ENCODE results near the gene GNAO1.

The GNAO1 gene

DNA sequence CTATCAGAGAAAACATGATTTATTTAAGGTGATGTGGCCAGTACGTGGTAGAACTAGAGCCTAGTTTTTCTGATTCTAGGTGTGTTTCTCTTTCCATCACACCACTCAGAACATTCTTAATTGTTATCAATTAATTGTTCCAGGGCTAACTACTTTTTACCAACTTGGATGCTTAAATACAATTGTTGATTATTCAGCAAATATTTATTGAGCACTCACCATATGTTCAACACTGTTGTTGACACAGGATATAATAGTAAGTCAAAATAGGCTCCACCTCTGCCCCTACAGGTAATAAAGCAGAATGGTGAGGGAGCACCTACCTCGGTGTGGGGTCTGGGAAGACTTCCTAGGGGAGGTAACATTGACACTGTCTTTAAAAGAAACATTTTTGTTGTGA lies 16.1 kb downstream of the GNAO1 start:
- Histone ChIP-seq H3K27me3 (replicated peaks; ENCODE audit: insufficient read depth, low read length) (no peaks in the 10 kb centered on the region), H3K4me3 (ENCODE audit: low read length) (no peak overlapping the region), H3K9ac (ENCODE audit: low read length) (no peak overlapping the region), H3K79me2 (ENCODE audit: low read length) (no peaks in the 10 kb centered on the region), H3K4me2 (ENCODE audit: low read depth, low read length) (no peak overlapping the region), H3K36me3 (replicated peaks; ENCODE audit: insufficient read depth, low read length) (no peaks in the 10 kb centered on the region), H3K9me2 (replicated peaks; ENCODE audit: insufficient read depth, low read length) (no peaks in the 10 kb centered on the region), H3K4me1 (ENCODE audit: low read length) (no peaks in the 10 kb centered on the region), H4K20me1 (ENCODE audit: insufficient read depth, low read length) (no peaks in the 10 kb centered on the region), H2AFZ (ENCODE audit: low read length) (no peak overlapping the region), H3K9me3 (replicated peaks; ENCODE audit: insufficient read depth, low read length) (no peaks in the 10 kb centered on the region), H3K27ac (ENCODE audit: low read length) (no peak overlapping the region), H3F3A (ENCODE audit: insufficient read depth, low read length) (no peaks in the 10 kb centered on the region)
- TF ChIP-seq EZH2 (optimal IDR thresholded peaks at IDR 0.05; ENCODE audit: low read depth, low read length) (no peak), EZH2phosphoT487 (IDR thresholded peaks at IDR 0.05; ENCODE audit: low read length) (no peak)
- TF ChIP-seq, protein P1, sequence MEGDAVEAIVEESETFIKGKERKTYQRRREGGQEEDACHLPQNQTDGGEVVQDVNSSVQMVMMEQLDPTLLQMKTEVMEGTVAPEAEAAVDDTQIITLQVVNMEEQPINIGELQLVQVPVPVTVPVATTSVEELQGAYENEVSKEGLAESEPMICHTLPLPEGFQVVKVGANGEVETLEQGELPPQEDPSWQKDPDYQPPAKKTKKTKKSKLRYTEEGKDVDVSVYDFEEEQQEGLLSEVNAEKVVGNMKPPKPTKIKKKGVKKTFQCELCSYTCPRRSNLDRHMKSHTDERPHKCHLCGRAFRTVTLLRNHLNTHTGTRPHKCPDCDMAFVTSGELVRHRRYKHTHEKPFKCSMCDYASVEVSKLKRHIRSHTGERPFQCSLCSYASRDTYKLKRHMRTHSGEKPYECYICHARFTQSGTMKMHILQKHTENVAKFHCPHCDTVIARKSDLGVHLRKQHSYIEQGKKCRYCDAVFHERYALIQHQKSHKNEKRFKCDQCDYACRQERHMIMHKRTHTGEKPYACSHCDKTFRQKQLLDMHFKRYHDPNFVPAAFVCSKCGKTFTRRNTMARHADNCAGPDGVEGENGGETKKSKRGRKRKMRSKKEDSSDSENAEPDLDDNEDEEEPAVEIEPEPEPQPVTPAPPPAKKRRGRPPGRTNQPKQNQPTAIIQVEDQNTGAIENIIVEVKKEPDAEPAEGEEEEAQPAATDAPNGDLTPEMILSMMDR (IDR thresholded peaks at IDR 0.05; ENCODE audit: low read length): no peak
- no peak for DNase-seq

DNA sequence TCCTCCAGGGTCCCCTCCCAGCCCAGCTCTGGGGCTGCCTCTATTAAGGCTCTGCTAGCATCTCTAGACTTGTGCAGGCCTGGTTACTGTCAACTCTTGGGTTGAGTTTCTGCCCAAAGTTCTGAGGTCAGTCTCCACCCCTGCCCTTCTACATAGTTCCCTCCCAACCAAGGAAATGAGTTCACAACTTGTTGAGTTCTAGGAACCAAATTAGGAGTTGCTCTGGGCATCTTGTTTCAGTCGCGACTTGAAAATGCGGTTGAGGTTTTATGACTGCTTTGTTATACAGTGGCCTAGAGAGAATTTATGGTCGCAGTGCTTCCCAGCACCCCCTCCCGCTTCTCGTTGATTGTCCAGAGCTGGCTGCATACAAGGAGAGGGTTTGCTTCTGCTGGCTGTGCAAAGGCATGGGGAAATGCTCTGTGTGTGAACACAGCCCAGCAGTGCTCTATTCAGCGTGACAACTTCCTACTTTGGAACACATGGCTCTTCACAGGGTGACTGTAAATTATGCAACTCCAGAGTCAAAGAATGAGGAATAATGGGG lies 20.2 kb downstream of the GNAO1 start:
- TF ChIP-seq EZH2 (optimal IDR thresholded peaks at IDR 0.05; ENCODE audit: low read depth, low read length) (no peak), EZH2phosphoT487 (IDR thresholded peaks at IDR 0.05; ENCODE audit: low read length) (no peak)
- TF ChIP-seq, protein P1 (IDR thresholded peaks at IDR 0.05; ENCODE audit: low read length): no peak
- no peak for DNase-seq
- H3K9me3 ChIP-seq (replicated peaks; ENCODE audit: insufficient read depth, low read length): no peaks in the 10 kb centered on the region
- H2AFZ ChIP-seq (ENCODE audit: low read length): no peak overlapping the region
- H3K79me2 ChIP-seq (ENCODE audit: low read length): no peaks in the 10 kb centered on the region
- no peak overlapping the region for H3K4me3 ChIP-seq (ENCODE audit: low read length)
- no peaks in the 10 kb centered on the region for H3K27me3 ChIP-seq (replicated peaks; ENCODE audit: insufficient read depth, low read length)
- no peaks in the 10 kb centered on the region for H3K36me3 ChIP-seq (replicated peaks; ENCODE audit: insufficient read depth, low read length)
- no peaks in the 10 kb centered on the region for H3F3A ChIP-seq (ENCODE audit: insufficient read depth, low read length)
- no peaks in the 10 kb centered on the region for H3K9me2 ChIP-seq (replicated peaks; ENCODE audit: insufficient read depth, low read length)
- no peak overlapping the region for H3K9ac ChIP-seq (ENCODE audit: low read length)
- H3K4me1 ChIP-seq (ENCODE audit: low read length): no peaks in the 10 kb centered on the region
- no peak overlapping the region for H3K27ac ChIP-seq (ENCODE audit: low read length)
- H4K20me1 ChIP-seq (ENCODE audit: insufficient read depth, low read length): no peaks in the 10 kb centered on the region
- no peak overlapping the region for H3K4me2 ChIP-seq (ENCODE audit: low read depth, low read length)

DNA sequence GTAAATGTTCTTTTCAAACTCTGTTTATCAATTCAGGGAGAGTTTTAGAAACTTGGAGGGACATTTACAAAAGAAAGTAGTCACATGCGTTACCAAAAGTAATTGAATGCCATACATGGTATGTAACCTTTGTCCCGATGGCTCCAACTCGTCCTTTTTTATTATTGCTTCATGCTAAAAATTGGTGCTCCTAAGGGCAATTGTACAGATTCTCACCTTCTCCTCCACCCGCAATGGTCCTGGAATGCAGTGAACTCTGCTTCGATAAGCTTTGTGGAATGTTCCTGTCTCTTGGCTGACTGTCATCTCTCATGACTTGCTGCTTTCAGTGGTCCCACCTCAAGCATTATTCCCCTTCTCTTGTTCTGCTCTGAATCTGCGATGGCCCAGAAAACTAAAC lies 20.9 kb downstream of the GNAO1 start:
- no peak overlapping the region for H3K27ac ChIP-seq (ENCODE audit: low read length)
- no peaks in the 10 kb centered on the region for H4K20me1 ChIP-seq (ENCODE audit: insufficient read depth, low read length)
- DNase-seq: no peak
- H3K9me3 ChIP-seq (replicated peaks; ENCODE audit: insufficient read depth, low read length): no peaks in the 10 kb centered on the region
- H3K4me2 ChIP-seq (ENCODE audit: low read depth, low read length): no peak overlapping the region
- H2AFZ ChIP-seq (ENCODE audit: low read length): no peak overlapping the region
- TF ChIP-seq EZH2 (optimal IDR thresholded peaks at IDR 0.05; ENCODE audit: low read depth, low read length): no peak
- TF ChIP-seq, protein P1 (IDR thresholded peaks at IDR 0.05; ENCODE audit: low read length): no peak
- TF ChIP-seq EZH2phosphoT487 (IDR thresholded peaks at IDR 0.05; ENCODE audit: low read length): no peak
- H3K36me3 ChIP-seq (replicated peaks; ENCODE audit: insufficient read depth, low read length): no peaks in the 10 kb centered on the region
- H3K27me3 ChIP-seq (replicated peaks; ENCODE audit: insufficient read depth, low read length): no peaks in the 10 kb centered on the region
- H3K4me1 ChIP-seq (ENCODE audit: low read length): no peaks in the 10 kb centered on the region
- no peaks in the 10 kb centered on the region for H3K9me2 ChIP-seq (replicated peaks; ENCODE audit: insufficient read depth, low read length)
- no peak overlapping the region for H3K9ac ChIP-seq (ENCODE audit: low read length)
- no peaks in the 10 kb centered on the region for H3F3A ChIP-seq (ENCODE audit: insufficient read depth, low read length)
- H3K4me3 ChIP-seq (ENCODE audit: low read length): no peak overlapping the region
- no peaks in the 10 kb centered on the region for H3K79me2 ChIP-seq (ENCODE audit: low read length)

Data from MM.1S (cell line).